Measurements from ENCODE around the gene OTOP1.

- TF ChIP-seq CTCF (conservative IDR thresholded peaks at IDR 0.05; ENCODE audit: low read depth in 2 of 2) (no peak), REST (IDR thresholded peaks at IDR 0.05; ENCODE audit: unreplicated experiment) (no peak)
These were observed 42.6 kb upstream of the OTOP1 start for GRCh38 chr4:4269331-4269731.
